Measurements from ENCODE around the gene KCTD20. TPM values are rescaled to one million over a fixed set of nuclear protein-coding genes. Genes with fewer than 3 reads are reported as not detected.

The KCTD20 gene
- total RNA-seq, 4 donors from 2014 or later, result 28.7 to 39.7 (median 32.9) TPM

DNA sequence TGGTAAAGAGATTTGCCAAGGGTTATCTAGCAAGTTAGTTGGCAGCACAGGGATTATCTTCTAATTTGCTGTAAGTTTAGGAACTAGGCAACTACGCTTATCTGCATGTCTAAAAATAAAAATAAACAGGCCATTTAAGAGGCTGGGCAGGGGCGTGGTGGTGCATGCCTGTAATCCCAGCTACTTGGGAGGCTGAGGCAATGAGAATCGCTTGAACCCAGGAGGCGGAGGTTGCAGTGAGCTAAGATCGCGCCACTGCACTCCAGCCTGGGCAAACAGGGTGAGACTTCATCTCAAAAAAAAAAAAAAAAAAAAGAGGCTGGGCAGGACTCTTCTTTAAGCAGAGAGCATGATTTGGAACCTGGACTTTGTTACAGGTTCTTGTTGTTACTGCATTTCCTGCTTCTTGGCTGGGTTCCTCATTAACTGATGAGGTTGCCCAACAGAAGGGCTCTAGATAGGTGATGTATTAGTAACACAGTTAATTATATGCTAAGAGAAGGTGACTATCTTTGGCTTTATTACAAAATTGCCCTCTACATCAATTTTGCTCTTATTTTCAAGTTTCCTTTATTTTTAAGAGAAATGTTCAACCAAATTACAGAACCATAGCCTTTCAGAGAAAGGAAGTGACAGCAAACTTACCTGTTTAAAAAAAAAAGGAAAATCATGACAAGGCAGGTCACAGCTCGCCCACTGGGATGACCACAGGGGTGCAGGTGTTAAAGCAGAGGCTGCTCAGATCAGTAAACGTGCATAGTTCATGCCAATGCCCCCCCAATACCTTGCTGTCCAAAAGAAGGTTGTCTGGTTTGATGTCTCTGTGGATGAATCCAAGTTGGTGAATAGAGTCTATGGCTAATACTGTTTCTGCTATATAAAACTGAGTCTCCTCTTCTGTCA is 72.0 kb downstream of the KCTD20 start:
- Histone ChIP-seq H3K27ac (no peak overlapping the region), H3K9me3 (no peaks in the 10 kb centered on the region), H3K27me3 (no peaks in the 10 kb centered on the region), H3K4me3 (no peak overlapping the region), H3K36me3 (peaks cover 0 to 42% of the 10 kb centered on the region in 2 donors), H3K4me1 (no peaks in the 10 kb centered on the region)
- in situ Hi-C loops (cut with MboI; ENCODE audit: low sequenced_read_pairs in 4 of 4) (no loop called here), intact Hi-C loops (cut with DNase I; ENCODE audit: low total_unique reads) (no loop called here)
- DNase-seq (no peak), ATAC-seq (no peak)
- TF ChIP-seq, protein P1, sequence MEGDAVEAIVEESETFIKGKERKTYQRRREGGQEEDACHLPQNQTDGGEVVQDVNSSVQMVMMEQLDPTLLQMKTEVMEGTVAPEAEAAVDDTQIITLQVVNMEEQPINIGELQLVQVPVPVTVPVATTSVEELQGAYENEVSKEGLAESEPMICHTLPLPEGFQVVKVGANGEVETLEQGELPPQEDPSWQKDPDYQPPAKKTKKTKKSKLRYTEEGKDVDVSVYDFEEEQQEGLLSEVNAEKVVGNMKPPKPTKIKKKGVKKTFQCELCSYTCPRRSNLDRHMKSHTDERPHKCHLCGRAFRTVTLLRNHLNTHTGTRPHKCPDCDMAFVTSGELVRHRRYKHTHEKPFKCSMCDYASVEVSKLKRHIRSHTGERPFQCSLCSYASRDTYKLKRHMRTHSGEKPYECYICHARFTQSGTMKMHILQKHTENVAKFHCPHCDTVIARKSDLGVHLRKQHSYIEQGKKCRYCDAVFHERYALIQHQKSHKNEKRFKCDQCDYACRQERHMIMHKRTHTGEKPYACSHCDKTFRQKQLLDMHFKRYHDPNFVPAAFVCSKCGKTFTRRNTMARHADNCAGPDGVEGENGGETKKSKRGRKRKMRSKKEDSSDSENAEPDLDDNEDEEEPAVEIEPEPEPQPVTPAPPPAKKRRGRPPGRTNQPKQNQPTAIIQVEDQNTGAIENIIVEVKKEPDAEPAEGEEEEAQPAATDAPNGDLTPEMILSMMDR (IDR thresholded peaks at IDR 0.05 in 4 of 5, conservative IDR thresholded peaks at IDR 0.05 in 1 of 5), result no peak
- TF ChIP-seq POLR2A (IDR thresholded peaks at IDR 0.05), result no peak

DNA sequence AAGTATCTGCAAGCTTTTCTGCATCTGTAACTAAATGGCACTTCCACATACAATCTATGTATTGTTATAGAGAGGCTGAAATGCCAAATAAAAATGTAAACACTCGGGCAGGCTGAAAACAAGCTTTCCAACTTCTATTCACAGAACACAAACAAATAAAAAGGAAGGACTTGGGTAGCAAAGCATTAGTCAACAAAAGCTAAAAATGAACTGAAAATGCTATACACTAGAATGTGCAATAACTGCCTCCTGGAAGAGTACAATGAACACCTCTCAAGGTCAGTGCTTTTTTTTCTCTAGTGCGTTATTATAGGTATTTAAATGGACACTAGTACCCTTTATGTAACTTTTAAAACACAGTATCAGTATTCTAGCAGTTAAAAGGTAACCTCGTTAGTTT is 73.0 kb downstream of the KCTD20 start:
- DNase-seq, result no peak
- Histone ChIP-seq H3K9me3 (no peaks in the 10 kb centered on the region), H3K36me3 (peaks cover 0 to 51% of the 10 kb centered on the region in 2 donors), H3K4me3 (no peak overlapping the region), H3K4me1 (no peaks in the 10 kb centered on the region), H3K27me3 (no peaks in the 10 kb centered on the region), H3K27ac (no peak overlapping the region)
- intact Hi-C loops (cut with DNase I; ENCODE audit: low total_unique reads), result no loop called here
- TF ChIP-seq POLR2A (IDR thresholded peaks at IDR 0.05), result no peak
- TF ChIP-seq, protein P1 (IDR thresholded peaks at IDR 0.05 in 4 of 5, conservative IDR thresholded peaks at IDR 0.05 in 1 of 5), result no peak
- ATAC-seq, result no peak
- in situ Hi-C loops (cut with MboI; ENCODE audit: low sequenced_read_pairs in 4 of 4), result no loop called here

DNA sequence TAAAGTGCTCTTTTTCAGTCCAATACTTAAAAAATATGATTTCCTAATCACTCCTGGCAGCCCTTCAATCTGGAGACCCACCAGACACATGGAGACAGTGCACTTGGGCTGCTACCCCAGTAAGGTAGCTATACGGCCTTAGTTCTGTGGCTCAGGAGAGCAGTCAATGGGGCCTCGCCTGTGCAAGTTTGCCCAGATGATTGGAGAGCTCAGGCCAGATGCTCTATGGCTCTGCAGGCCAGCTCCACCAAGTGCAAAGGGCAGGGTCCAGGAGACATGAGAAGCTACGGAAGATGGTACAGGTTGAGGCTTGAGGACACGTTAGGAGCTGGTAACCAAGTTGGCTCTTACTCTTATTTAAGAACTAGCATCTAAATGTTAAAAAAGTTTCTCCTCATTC is 73.8 kb downstream of the KCTD20 start:
- H3K27me3 ChIP-seq, result no peaks in the 10 kb centered on the region
- H3K4me1 ChIP-seq, result no peaks in the 10 kb centered on the region
- no peak for DNase-seq
- intact Hi-C loops (cut with DNase I; ENCODE audit: low total_unique reads), result no loop called here
- no peak overlapping the region for H3K4me3 ChIP-seq
- TF ChIP-seq, protein P1 (IDR thresholded peaks at IDR 0.05 in 4 of 5, conservative IDR thresholded peaks at IDR 0.05 in 1 of 5), result no peak
- TF ChIP-seq POLR2A (IDR thresholded peaks at IDR 0.05), result no peak
- no peak for ATAC-seq
- H3K27ac ChIP-seq, result no peak overlapping the region
- no peaks in the 10 kb centered on the region for H3K9me3 ChIP-seq
- in situ Hi-C loops (cut with MboI; ENCODE audit: low sequenced_read_pairs in 4 of 4), result no loop called here
- H3K36me3 ChIP-seq, result peaks cover 0 to 57% of the 10 kb centered on the region in 2 donors

DNA sequence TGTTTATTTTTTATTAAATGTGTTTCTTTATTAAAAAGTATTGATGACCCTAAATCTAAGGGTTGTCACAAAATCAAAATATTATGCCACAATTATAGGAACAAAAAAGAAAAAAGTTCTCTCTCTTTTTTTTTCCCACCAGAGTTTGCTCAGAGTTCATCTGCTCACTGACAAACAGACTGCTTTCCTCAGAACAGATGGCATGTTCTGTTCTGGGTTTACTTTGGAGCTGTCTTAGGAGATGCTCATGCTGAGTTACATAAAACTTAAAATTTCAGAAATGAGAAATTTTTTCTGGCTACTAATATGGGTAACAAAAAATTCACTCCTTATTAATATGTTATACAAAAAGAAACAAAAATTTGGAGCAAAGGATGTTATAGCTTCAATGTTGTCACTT is 74.2 kb downstream of the KCTD20 start:
- intact Hi-C loops (cut with DNase I; ENCODE audit: low total_unique reads) (no loop called here), in situ Hi-C loops (cut with MboI; ENCODE audit: low sequenced_read_pairs in 4 of 4) (no loop called here)
- Histone ChIP-seq H3K36me3 (peaks cover 0 to 57% of the 10 kb centered on the region in 2 donors), H3K4me3 (no peak overlapping the region), H3K27ac (no peak overlapping the region), H3K4me1 (no peaks in the 10 kb centered on the region), H3K9me3 (no peaks in the 10 kb centered on the region), H3K27me3 (no peaks in the 10 kb centered on the region)
- ATAC-seq (no peak), DNase-seq (no peak)
- TF ChIP-seq, protein P1 (IDR thresholded peaks at IDR 0.05 in 4 of 5, conservative IDR thresholded peaks at IDR 0.05 in 1 of 5), result no peak
- TF ChIP-seq POLR2A (IDR thresholded peaks at IDR 0.05), result no peak

All from gastrocnemius medialis (tissue), 4 donors.